ENCODE measurements around the gene BCCIP.

BCCIP gene

GRCh38 chr10:125845617-125846016 lies 22.3 kb downstream of the BCCIP start:
- H3K27ac ChIP-seq: no peak overlapping the region
- TF ChIP-seq CTCF (conservative IDR thresholded peaks at IDR 0.05): no peak

GRCh38 chr10:125846894-125847293 lies 23.5 kb downstream of the BCCIP start:
- no peak overlapping the region for H3K27ac ChIP-seq
- TF ChIP-seq CTCF (conservative IDR thresholded peaks at IDR 0.05): no peak

- no peak for TF ChIP-seq CTCF (conservative IDR thresholded peaks at IDR 0.05)
- no peak overlapping the region for H3K27ac ChIP-seq
Observed at GRCh38 chr10:125848371-125848770, 25.0 kb downstream of the BCCIP start.

GRCh38 chr10:125848857-125849256 lies 25.5 kb downstream of the BCCIP start:
- TF ChIP-seq CTCF (conservative IDR thresholded peaks at IDR 0.05): no peak
- no peak overlapping the region for H3K27ac ChIP-seq

- no peak overlapping the region for H3K27ac ChIP-seq
- no peak for TF ChIP-seq CTCF (conservative IDR thresholded peaks at IDR 0.05)
Observed at GRCh38 chr10:125849448-125849847, 26.1 kb downstream of the BCCIP start.

GRCh38 chr10:125850766-125851731 lies 27.7 kb downstream of the BCCIP start:
- TF ChIP-seq CTCF (conservative IDR thresholded peaks at IDR 0.05): no peak

GRCh38 chr10:125852487-125852886 lies 29.1 kb downstream of the BCCIP start:
- no peak for TF ChIP-seq CTCF (conservative IDR thresholded peaks at IDR 0.05)
- H3K27ac ChIP-seq: no peak overlapping the region

More at GRCh38 chr10:125850766-125851731, 27.7 kb downstream of the BCCIP start:
- no peak overlapping the region for H3K27ac ChIP-seq
